Stromal cell of bone marrow (primary cell): ENCODE results near the gene MR1.
A peak's percentile ranks its signal among the peaks of the same experiment; 100 is the strongest.

Experiments used
- DNase-seq: peaks from one replicate; pipeline ENCODE4 v3.0.0-alpha.2; 2012; ENCODE audit warnings: low read depth

Gene MR1

GRCh38 chr1:181033799-181034451 lies at the start of gene MR1:
Gene MR1, plus strand, starts transcription at chr1:181033983. Its CDS starts 25 bp downstream, at chr1:181034008.
- peak; percentile 87 for DNase-seq

DNA sequence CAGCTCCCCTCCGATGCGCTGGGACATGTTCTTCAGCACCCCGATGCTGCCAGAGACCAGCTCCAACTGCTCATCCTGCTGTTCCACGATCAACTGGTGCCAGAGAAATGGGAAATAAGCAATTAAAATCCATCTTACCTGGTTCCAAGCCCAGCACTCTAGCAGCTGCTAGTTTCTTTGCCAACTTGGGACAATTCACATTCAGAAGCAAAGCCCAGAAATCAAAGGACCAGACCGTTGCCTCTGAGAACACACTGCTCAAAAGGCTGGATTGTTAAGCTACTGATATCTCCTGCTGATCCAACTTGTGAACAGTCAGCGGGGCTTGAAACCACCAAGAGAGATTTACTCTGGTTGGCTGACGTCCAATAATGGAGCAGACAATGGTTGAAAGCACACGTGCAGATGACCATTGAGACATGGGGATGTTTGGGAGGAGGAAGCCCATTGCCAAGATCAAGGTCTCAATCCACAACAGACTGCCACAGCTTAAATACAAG lies 45.5 kb upstream of the MR1 start:
- DNase-seq: no peak

DNA sequence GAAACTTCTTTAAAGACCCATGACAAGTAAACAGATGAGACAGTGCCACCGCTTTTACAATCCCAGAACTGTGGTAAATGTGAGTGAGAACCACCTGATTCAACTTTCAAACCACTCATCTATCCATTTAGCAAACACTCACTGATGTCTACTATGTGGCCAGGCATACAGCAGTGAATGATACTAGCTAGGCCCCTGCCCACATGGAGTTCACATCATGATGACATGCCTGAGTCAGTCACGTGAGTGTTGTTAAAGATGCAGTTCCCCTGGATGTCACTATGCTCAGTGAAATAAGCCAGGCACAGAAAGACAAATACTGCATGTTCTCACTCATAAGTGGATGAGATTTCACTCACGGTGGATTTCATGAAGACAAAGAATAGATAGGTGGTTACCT lies 39.5 kb upstream of the MR1 start:
- no peak for DNase-seq

- DNase-seq: no peak
These were observed 35.8 kb upstream of the MR1 start for GRCh38 chr1:180997843-180998504.

DNA sequence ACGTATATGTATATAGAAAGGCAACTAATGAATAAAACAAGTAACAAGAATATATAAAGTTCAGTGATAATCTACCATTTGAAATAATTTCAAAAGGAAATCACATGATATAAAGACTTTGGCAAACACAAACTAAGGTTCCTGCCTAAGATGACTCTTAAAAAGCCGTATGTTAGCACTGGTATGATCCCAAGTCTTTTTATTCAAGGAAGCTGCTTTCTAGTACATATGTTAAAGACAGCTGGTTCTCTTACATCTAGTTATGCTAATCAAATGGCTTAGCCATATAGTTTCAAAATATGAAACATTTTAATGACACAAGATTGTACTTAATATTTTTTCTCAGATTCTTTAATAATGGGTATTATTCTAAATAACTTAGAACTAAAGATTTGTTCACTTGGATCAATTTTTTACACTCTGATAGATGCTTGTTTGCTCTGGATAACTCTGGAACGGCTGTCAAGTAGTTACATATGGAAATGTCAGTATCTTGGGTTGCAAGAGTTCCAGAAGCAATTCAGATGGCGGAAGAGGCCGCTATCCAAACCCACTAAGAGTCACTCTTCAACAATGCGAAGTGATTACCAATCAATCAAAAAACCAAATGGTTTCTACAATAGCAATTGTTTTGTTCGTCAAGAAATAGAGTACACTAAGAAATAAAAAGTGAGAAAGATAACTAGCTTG lies 32.5 kb upstream of the MR1 start:
- DNase-seq: no peak

DNA sequence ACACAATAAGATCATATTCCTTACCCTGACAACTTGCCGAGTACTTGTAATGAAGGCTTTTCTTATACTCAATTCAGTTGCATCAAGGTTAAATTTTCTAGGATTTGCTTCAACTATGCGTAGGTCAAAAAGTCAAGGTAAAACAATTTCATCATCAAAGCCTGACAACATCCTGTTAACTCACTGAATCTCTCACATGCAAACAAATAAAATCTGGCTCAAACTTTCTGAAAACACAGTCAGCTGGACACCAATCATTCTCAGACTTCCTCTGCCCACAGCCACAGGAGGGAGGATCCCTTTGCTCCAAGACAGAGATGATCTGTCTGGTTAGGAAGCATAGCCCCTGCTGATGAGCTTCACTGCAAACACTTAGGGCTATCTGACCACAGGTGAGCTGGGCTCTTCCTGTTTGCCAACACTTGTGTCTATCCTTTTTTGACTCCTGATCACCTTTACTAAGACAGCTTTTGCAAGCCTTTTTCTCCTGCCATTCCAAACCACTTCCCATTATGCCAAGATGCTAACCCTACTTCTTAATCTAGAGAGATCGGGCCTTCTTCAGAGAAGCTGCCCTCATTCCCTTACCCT lies 31.1 kb upstream of the MR1 start:
- DNase-seq: no peak

- DNase-seq: no peak
These were observed 23.0 kb upstream of the MR1 start for GRCh38 chr1:181010789-181011188.

GRCh38 chr1:181011301-181012202 lies 22.2 kb upstream of the MR1 start:
- DNase-seq: no peak

GRCh38 chr1:181012203-181012745 lies 21.5 kb upstream of the MR1 start:
- no peak for DNase-seq

DNA sequence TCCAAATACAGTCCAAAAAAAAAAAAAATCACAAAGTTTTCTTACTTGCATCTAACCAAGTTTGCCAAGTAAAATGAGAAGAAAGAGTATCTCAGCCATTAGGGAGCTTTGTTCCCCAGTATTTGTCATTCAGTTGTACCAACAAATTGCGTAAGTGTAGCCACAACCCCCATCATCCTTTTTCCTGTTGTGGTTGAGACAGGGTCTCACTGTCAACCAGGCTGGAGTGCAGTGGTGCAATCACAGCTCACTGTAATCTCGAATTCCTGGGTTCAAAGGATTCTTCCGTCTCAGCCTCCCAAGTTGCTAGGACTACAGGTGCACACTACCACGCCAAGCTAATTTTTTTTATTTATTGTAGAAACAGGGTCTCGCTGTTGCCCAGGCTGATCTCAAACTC lies 20.6 kb upstream of the MR1 start:
- DNase-seq: no peak

- no peak for DNase-seq
These were observed 19.1 kb upstream of the MR1 start for GRCh38 chr1:181014477-181015250.

- DNase-seq: no peak
These were observed 18.6 kb upstream of the MR1 start for GRCh38 chr1:181015251-181015615.

GRCh38 chr1:181016563-181016962 lies 17.2 kb upstream of the MR1 start:
- DNase-seq: no peak

GRCh38 chr1:181018901-181019681 lies 14.7 kb upstream of the MR1 start:
- DNase-seq: no peak

DNA sequence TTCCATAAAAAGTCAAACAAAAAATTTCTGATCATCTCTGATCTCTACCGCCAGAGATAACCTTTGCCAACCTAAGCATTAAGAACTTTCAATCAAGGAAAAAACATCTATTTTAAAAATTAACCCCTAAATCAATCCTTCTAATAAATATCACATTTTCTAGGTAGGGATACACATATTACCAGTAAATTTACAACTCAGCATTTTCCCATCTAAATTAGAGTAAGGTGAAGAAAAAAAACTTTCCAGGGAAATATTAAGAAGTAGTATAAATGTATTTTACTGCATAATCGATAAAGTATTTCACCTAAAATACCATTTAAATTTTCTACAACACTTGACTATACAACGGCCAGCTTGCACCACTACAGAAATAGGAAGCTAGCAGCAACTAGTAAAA lies 12.6 kb upstream of the MR1 start:
- DNase-seq: no peak

- DNase-seq: peak; percentile 63
These were observed 11.9 kb upstream of the MR1 start for GRCh38 chr1:181021811-181022434.

- DNase-seq: no peak
These were observed 10.3 kb upstream of the MR1 start for GRCh38 chr1:181023265-181024057.

- no peak for DNase-seq
These were observed 5.6 kb upstream of the MR1 start for GRCh38 chr1:181028196-181028595.

DNA sequence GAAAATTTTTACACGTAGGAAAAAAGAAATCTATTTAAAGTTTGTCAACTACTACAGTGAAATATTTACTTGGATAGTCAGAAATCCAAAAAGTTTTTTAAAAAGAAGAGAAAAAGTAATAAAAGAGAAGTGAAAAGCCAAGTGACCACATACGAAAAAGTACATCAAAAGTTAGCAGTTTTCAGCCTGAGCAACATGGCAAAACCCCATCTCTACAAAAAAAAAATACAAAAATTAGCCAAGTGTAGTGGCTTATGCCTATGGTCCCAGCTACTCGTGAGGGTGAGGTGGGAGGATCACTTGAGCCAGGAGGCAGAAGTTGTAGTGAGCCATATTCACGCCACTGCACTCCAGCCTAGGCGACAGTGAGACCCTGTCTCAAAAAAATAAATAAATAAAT lies 5.2 kb upstream of the MR1 start:
- no peak for DNase-seq
